GM12878 (cell line): Measurements from ENCODE around the gene DCLK2. TPM values are rescaled to one million over a fixed set of nuclear protein-coding genes. Genes with fewer than 3 reads are reported as not detected.

ENCODE experiments used
- ATAC-seq: fragments of 200-7000 bp; cut with Tn5 transposase; 3 replicates; pipeline ENCODE4 v1.9.1; 2020; ENCODE audit warnings: mild to moderate bottlenecking, moderate library complexity
- BruUV-seq: library from RNA; stranded (reverse); fragments of 400-500 nt; replicated peaks from 2 replicates; lab custom pipeline; 2021; lab: Mats Ljungman, UMichigan
- CTCF ChIA-PET: fragments of 300-600 bp; sonication (Branson Sonifier 250); formaldehyde crosslinking; extraction: SDS; loops from one replicate; lab custom pipeline; 2021; ENCODE audit warnings: inconsistent platforms; lab: Yijun Ruan, JAX
- POLR2A ChIA-PET: fragments of 350-600 bp; formaldehyde crosslinking; extraction: SDS; loops from one replicate; lab custom pipeline; 2021; ENCODE audit warnings: inconsistent platforms; lab: Charles Lee
- RAD21 ChIA-PET: fragments of 300-600 bp; sonication (Branson Sonifier 250); formaldehyde crosslinking; loops from one replicate; lab custom pipeline; 2023; ENCODE audit warnings: antibody characterized with exemption; ENCODE audit not compliant: unreplicated experiment; lab: Charles Lee
- SMC1A ChIA-PET: fragments of 300-600 bp; sonication (Branson Sonifier 250); formaldehyde crosslinking; loops from one replicate; lab custom pipeline; 2023; ENCODE audit not compliant: unreplicated experiment, uncharacterized antibody; lab: Charles Lee
- DNase-seq: peaks from one replicate; pipeline ENCODE4 v3.0.0-alpha.2; 2011; ENCODE audit warnings: low read depth, low spot score
- FAIRE-seq: peaks from 3 replicates; lab custom pipeline; 2011; peaks lifted over from hg19 to GRCh38; lab: Jason Lieb, UNC
- H2AFZ ChIP-seq: 2 replicates; pipeline ENCODE4 v1.6.0; 2011; ENCODE audit warnings: low read depth, low read length, control low read depth; ENCODE audit not compliant: control insufficient read depth
- H3K27ac ChIP-seq: 2 replicates; pipeline ENCODE4 v1.5.1; 2011; ENCODE audit warnings: control low read depth; ENCODE audit not compliant: control insufficient read depth, insufficient read depth
- H3K27me3 ChIP-seq, 2 experiments: replicated peaks in 1 of 2; 2 replicates each; pipeline versions ENCODE4 v1.6.0 to v1.6.1; 2011; ENCODE audit warnings: low read length in 1 of 2; ENCODE audit not compliant: control insufficient read depth in 2 of 2, insufficient read depth in 2 of 2
- H3K36me3 ChIP-seq, 2 experiments: 2 replicates each; pipeline ENCODE4 v1.5.1; 2011; ENCODE audit warnings: low read length in 1 of 2; ENCODE audit not compliant: control insufficient read depth in 2 of 2, insufficient read depth in 2 of 2
- H3K4me1 ChIP-seq: 2 replicates; pipeline ENCODE4 v1.6.1; 2011; ENCODE audit warnings: mild to moderate bottlenecking, low read length, moderate library complexity, mixed read lengths; ENCODE audit not compliant: control insufficient read depth, insufficient read depth
- H3K4me2 ChIP-seq: 2 replicates; pipeline ENCODE4 v1.6.0; 2011; ENCODE audit warnings: control low read depth; ENCODE audit not compliant: control insufficient read depth, insufficient read depth
- H3K4me3 ChIP-seq: fragments of 200-600 bp; sonication (generic); 2 replicates; pipeline ENCODE4 v1.5.1; 2016
- H3K79me2 ChIP-seq: 2 replicates; pipeline ENCODE4 v1.6.0; 2011; ENCODE audit warnings: low read length; ENCODE audit not compliant: control insufficient read depth, insufficient read depth
- H3K9ac ChIP-seq: 2 replicates; pipeline ENCODE4 v1.8.0; 2011; ENCODE audit warnings: low read length, control low read depth, mixed read lengths; ENCODE audit not compliant: control insufficient read depth, insufficient read depth
- H3K9me3 ChIP-seq: replicated peaks from 3 replicates; pipeline ENCODE4 v1.5.1; 2011; ENCODE audit warnings: mild to moderate bottlenecking, low read length; ENCODE audit not compliant: control insufficient read depth, insufficient read depth
- H4K20me1 ChIP-seq: 2 replicates; pipeline ENCODE4 v1.6.0; 2011; ENCODE audit not compliant: control insufficient read depth, insufficient read depth
- CUX1 ChIP-seq: IDR thresholded peaks from 2 replicates; pipeline ENCODE4 v1.6.1; 2012; ENCODE audit warnings: improper control_type of control experiment, low read depth, low read length; ENCODE audit not compliant: insufficient replicate concordance
- NFXL1 ChIP-seq: fragments of 450-650 bp; IDR thresholded peaks from 2 replicates; pipeline ENCODE4 v1.6.1; 2017; ENCODE audit warnings: antibody characterized with exemption, mild to moderate bottlenecking, borderline replicate concordance
- WGBS: methylation state at CpG from one replicate; pipeline ENCODE4 v1.1.6; 2016; ENCODE audit warnings: low lambda C conversion rate; ENCODE audit not compliant: insufficient replicate concordance, insufficient coverage; ENCODE audit errors: missing lambda C conversion rate; 5-methylcytosine and 5-hydroxymethylcytosine counted together
- in situ Hi-C: fragments of 300-500 bp; cut with MboI; formaldehyde crosslinking; loops from 9 replicates; pipeline ENCODE4 v1.14.3; 2018; ENCODE audit warnings: mixed read lengths
- intact Hi-C: fragments of 100-400 bp; cut with micrococcal nuclease; formaldehyde crosslinking; loops from one replicate; pipeline ENCODE4 v1.14.2; 2022; ENCODE audit not compliant: unreplicated experiment
- polyA plus RNA-seq, 11 experiments: library from polyadenylated mRNA; depleted of rRNA in 4 of 11; unstranded in 6 of 11; stranded (reverse) in 5 of 11; fragments of >200 nt; fragmentation: Nextera tagmentation in 4 of 11; fragmentation: Illumina TruSeq in 1 of 11; extraction: Ambion mirVana in 4 of 11; extraction: Trizol in 1 of 11; gene quantifications; 1 replicate in 1 of 11; 2 replicates in 10 of 11; pipeline versions ENCODE4 v1.2.1 to v1.2.3, GENCODE V29; 2011 to 2016; ENCODE audit warnings: inconsistent platforms in 2 of 11, missing spikeins in 2 of 11, low read depth in 1 of 11
- total RNA-seq, 4 experiments: library from RNA; depleted of rRNA in 3 of 4; stranded (reverse); fragments of >200 nt in 3 of 4; fragmentation: Illumina TruSeq in 1 of 4; extraction: Trizol in 1 of 4; gene quantifications; 2 replicates each; pipeline versions ENCODE4 v1.2.1 to v1.2.3, GENCODE V29; 2013 to 2021

DCLK2 gene
- total and polyA plus RNA-seq, 10 of the 15 experiments (the other 5 are each of a cell fraction or from before 2014, with no cell fraction given): not detected

GRCh38 chr4:150160473-150160872 is 82.2 kb downstream of the DCLK2 start:
- ChIA-PET RAD21 (no interaction called here), SMC1A (no interaction called here), CTCF (no interaction called here), POLR2A (no interaction called here)
- in situ Hi-C loops: no loop called here
- Histone ChIP-seq H3K36me3 (no peaks in the 10 kb centered on the region), H3K4me1 (no peaks in the 10 kb centered on the region), H3K27ac (no peak overlapping the region), H3K9ac (no peak overlapping the region), H3K4me3 (no peak overlapping the region), H4K20me1 (no peaks in the 10 kb centered on the region), H3K27me3 (no peaks in the 10 kb centered on the region; a peak in 1 of 4 replicates), H3K9me3 (no peaks in the 10 kb centered on the region), H3K79me2 (no peaks in the 10 kb centered on the region), H3K4me2 (no peak overlapping the region), H2AFZ (no peak overlapping the region)
- intact Hi-C loops: no loop called here
- FAIRE-seq (no peak), DNase-seq (no peak), ATAC-seq (no peak)
- WGBS: 48% methylated on average over 2 of the region's 2 CpGs
- TF ChIP-seq CUX1: no peak
- TF ChIP-seq NFXL1: no peak
- TF ChIP-seq, all 136 proteins: peak for 0
- no TSS peak for BruUV-seq
